ENCODE results near the gene ERICH6.

Gene ERICH6

DNA sequence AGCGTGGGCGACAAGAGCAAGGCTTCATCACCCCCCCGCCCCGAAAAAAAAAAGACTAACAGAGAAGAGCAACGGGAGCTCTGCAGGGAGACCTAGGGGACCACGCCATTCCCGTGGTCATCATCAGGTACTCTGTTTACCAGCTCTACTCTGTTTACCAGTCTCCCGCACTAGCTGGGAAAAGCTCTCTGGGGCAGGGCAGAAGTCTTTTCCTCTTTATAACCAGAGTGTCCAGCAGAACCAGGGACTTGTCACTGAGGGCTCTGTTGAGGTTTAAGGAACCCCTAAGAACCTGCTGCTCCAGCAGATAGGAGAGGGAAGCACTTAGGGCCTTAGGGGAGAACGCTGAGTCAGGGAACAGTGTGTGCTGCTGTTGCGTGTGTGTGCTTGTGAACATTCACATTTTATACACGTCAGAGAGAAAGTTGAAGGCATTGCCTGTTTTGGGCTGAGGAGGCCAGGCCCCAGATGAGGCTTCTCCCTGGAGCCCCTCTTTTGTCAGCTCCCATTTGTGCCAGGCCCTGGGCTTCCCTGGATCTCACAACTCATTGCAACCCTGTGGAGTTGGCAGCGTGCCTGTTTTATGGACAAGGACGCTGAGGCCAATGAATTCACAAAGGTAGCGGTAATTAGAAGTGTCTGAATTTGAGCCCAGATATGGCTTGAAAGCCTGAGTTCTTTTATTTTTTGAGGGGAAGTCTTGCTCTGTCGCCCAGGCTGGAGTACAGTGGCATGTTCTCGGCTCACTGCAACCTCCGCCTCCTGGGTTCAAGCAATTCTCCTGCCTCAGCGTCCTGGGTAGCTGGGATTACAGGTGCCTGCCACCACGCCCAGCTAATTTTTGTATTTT, 24.2 kb upstream of the ERICH6 start:
- no peak overlapping the region for H3K4me3 ChIP-seq (ENCODE audit: low read depth, low read length)
- DNase-seq (ENCODE audit: low read depth) = no peak
- TF ChIP-seq, protein P1, sequence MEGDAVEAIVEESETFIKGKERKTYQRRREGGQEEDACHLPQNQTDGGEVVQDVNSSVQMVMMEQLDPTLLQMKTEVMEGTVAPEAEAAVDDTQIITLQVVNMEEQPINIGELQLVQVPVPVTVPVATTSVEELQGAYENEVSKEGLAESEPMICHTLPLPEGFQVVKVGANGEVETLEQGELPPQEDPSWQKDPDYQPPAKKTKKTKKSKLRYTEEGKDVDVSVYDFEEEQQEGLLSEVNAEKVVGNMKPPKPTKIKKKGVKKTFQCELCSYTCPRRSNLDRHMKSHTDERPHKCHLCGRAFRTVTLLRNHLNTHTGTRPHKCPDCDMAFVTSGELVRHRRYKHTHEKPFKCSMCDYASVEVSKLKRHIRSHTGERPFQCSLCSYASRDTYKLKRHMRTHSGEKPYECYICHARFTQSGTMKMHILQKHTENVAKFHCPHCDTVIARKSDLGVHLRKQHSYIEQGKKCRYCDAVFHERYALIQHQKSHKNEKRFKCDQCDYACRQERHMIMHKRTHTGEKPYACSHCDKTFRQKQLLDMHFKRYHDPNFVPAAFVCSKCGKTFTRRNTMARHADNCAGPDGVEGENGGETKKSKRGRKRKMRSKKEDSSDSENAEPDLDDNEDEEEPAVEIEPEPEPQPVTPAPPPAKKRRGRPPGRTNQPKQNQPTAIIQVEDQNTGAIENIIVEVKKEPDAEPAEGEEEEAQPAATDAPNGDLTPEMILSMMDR (IDR thresholded peaks at IDR 0.05; ENCODE audit: control insufficient read depth, extremely low read depth, insufficient read depth) = no peak

DNA sequence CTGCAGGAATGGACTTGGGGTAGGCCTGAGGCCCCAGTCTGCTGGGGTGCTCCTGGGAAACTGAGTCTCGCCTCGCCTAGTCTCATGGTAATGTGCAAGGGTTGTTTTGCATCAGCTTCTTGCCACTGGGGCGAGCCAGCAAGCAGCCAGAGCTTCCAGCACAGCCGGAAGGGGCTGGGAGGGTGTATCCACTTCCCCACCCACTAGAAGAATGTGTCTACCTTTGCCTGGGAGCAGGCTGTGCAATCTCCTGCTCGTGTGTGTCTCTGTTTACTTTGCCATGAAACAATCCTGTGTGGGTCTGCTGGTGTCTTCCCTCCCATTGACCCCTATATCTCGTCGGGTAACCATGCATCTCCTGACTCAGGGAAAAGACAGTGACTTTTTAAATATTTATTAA, 21.8 kb upstream of the ERICH6 start:
- TF ChIP-seq, protein P1 (IDR thresholded peaks at IDR 0.05; ENCODE audit: control insufficient read depth, extremely low read depth, insufficient read depth) = no peak
- no peak for DNase-seq (ENCODE audit: low read depth)
- H3K4me3 ChIP-seq (ENCODE audit: low read depth, low read length) = no peak overlapping the region

DNA sequence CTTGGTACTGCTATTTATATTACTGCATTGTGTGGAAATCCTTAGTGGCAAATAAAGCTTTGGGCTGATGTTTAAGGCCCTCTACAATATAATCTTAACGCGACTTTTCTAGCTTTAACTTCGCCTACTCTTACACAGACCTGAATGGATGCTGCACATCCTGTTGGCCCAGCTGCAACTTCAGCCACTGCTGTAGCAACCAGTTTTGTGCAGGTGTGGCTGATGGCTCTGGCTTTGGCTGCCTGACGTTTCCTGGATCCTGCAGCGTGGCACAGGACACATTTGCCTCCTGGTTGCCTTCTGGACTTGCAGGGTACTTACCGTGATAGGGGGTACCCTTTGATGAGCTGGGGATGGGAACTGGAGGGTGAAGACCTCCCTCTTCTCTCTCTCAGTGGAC, 20.2 kb upstream of the ERICH6 start:
- no peak for DNase-seq (ENCODE audit: low read depth)
- TF ChIP-seq, protein P1 (IDR thresholded peaks at IDR 0.05; ENCODE audit: control insufficient read depth, extremely low read depth, insufficient read depth) = no peak
- H3K4me3 ChIP-seq (ENCODE audit: low read depth, low read length) = no peak overlapping the region

DNA sequence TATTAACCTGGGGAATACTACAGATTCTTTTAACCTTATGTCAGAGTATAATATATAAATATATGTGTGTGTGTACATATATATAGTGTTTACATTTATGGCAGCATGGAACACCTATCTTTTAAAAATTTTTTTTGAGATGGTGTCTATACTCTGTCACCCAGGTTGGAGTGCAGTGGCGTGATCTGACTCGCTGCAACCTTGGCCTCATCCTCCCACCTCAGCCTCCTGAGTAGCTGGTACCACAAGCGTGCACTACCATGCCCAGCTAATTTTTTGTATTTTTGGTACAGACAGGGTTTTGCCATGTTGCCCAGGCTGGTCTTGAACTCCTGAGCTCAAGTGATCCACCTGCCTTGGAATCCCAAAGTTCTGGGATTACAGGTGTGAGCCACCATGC, 18.5 kb upstream of the ERICH6 start:
- no peak overlapping the region for H3K4me3 ChIP-seq (ENCODE audit: low read depth, low read length)
- TF ChIP-seq, protein P1 (IDR thresholded peaks at IDR 0.05; ENCODE audit: control insufficient read depth, extremely low read depth, insufficient read depth) = no peak
- DNase-seq (ENCODE audit: low read depth) = no peak

DNA sequence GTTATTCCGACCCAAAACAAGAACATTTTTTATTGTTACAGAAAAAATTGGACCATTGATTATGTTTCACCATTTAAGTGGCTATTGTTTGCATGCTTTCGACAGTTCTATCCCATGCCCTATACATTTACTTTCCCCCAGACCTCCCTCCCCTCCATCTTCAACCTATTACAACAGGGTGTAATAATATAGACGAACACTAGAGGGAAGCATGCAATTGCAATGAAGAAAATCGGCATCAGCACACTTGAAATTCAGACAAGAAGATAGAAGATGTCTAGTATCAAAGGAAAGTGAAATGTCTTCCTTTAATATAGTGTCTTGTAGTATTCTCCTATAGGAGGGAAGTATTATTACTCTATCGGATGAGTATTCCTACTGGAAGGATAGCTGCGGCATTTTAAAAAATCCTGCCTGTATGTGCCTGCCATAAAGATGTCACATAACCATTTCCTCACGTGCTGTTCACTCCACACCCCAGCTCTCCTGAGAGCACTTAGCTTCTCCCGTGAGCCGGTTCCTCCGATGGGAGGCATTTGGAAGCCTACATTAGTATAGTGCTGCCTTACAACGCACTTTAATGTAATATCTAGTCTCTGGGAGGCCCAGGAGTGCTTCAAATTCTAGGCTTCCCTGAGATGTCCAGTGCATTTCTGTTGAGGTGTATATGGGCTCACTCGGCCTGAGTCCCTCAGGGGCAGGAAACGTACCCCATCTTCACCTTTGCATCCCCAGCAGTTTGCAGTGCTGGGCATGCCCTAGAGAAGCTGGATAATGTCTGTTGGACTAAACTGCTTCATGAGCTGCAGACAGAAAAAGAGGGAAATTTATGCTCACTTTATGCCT, 17.8 kb upstream of the ERICH6 start:
- no peak for DNase-seq (ENCODE audit: low read depth)
- H3K4me3 ChIP-seq (ENCODE audit: low read depth, low read length) = no peak overlapping the region
- TF ChIP-seq, protein P1 (IDR thresholded peaks at IDR 0.05; ENCODE audit: control insufficient read depth, extremely low read depth, insufficient read depth) = peak; percentile 88

DNA sequence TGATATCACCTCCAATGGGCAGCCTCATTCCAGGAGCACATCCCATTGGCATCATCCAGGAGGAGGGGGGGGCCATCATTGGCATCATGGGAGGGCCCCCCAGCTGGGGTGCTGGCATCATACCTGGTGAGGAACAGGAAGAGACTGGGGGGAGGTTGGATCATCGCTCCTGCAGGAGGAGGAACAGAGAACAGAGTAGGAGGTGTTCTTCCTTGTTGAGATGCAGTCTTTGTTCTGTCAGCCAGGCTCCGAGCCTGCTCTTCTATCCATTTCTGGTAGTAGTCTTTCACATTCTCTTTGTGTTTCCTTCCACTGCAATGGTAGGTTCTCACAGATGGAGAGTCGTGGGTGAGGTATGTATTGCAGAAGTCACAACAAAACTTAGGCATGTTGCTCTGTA, 16.7 kb upstream of the ERICH6 start:
- no peak for DNase-seq (ENCODE audit: low read depth)
- TF ChIP-seq, protein P1 (IDR thresholded peaks at IDR 0.05; ENCODE audit: control insufficient read depth, extremely low read depth, insufficient read depth) = no peak
- H3K4me3 ChIP-seq (ENCODE audit: low read depth, low read length) = no peak overlapping the region
